ENCODE data around the gene ITPRIPL2. TPM values are rescaled to one million over a fixed set of nuclear protein-coding genes. Genes with fewer than 3 reads are reported as not detected.

Gene ITPRIPL2
- total RNA-seq, 1 donor: 46.2 TPM

DNA sequence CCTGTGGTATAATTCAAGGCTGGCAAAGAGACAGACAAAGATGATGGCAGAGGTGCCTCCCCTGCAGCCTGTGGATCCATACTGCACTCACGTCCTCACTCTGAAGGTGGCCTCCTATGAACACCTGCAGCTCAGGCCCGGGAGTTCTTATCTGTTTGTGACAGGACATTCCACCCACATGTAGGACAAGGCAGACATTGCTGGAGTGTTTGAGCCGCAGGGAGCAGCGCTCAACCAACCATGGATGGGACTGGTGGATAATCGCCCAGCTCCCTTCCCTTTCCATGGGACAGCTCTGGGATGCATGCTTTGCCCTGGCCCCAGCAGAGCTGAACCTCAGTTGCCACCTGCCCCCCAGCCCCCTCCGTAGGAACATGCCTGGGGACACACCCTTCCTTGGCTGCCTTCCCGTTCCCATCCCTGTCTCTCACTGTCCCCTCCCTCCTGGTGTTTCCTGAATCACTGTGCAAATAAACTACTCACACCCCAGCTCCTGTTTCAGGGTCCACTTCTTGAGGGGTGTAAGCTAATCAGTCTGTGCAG is 22.2 kb downstream of the ITPRIPL2 start:
- DNase-seq (ENCODE audit: low read depth): peak; percentile 54
- H3K4me3 ChIP-seq (ENCODE audit: low read depth, low read length): no peak overlapping the region
- TF ChIP-seq, protein P1, sequence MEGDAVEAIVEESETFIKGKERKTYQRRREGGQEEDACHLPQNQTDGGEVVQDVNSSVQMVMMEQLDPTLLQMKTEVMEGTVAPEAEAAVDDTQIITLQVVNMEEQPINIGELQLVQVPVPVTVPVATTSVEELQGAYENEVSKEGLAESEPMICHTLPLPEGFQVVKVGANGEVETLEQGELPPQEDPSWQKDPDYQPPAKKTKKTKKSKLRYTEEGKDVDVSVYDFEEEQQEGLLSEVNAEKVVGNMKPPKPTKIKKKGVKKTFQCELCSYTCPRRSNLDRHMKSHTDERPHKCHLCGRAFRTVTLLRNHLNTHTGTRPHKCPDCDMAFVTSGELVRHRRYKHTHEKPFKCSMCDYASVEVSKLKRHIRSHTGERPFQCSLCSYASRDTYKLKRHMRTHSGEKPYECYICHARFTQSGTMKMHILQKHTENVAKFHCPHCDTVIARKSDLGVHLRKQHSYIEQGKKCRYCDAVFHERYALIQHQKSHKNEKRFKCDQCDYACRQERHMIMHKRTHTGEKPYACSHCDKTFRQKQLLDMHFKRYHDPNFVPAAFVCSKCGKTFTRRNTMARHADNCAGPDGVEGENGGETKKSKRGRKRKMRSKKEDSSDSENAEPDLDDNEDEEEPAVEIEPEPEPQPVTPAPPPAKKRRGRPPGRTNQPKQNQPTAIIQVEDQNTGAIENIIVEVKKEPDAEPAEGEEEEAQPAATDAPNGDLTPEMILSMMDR (IDR thresholded peaks at IDR 0.05; ENCODE audit: insufficient read depth, low read depth, low read length): no peak

DNA sequence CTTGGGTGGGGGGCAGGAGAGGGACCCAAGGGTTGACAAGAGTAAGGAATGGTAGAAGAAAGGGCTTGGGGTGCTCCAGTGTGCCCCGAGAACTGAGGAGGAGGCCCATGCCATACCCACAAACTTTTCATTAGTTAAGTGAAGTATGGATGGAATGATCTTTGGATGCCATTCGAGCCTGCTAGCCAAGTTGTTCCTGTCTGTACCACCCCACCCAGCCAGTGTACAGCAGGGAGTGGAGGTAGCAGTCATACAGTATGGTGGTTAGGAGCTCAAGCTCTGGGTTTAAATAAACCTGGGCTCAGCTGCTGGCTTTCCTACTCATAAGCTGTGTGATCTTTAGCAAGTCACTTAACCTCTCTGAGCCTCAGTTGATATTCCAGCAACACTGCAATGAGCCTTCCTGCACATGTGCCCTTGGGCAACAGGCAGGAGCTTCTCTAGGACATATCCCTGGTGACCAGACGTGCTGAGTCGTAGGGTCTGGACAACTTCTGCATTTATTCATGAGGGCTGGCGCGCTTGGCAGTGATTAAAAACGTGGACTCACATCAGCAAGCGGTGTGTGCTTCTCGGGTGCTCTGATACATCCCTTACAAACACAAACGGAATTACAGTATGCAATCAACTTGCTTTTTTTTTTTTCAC is 22.9 kb downstream of the ITPRIPL2 start:
- TF ChIP-seq, protein P1 (IDR thresholded peaks at IDR 0.05; ENCODE audit: insufficient read depth, low read depth, low read length): no peak
- peak; percentile 68 for DNase-seq (ENCODE audit: low read depth)

DNA sequence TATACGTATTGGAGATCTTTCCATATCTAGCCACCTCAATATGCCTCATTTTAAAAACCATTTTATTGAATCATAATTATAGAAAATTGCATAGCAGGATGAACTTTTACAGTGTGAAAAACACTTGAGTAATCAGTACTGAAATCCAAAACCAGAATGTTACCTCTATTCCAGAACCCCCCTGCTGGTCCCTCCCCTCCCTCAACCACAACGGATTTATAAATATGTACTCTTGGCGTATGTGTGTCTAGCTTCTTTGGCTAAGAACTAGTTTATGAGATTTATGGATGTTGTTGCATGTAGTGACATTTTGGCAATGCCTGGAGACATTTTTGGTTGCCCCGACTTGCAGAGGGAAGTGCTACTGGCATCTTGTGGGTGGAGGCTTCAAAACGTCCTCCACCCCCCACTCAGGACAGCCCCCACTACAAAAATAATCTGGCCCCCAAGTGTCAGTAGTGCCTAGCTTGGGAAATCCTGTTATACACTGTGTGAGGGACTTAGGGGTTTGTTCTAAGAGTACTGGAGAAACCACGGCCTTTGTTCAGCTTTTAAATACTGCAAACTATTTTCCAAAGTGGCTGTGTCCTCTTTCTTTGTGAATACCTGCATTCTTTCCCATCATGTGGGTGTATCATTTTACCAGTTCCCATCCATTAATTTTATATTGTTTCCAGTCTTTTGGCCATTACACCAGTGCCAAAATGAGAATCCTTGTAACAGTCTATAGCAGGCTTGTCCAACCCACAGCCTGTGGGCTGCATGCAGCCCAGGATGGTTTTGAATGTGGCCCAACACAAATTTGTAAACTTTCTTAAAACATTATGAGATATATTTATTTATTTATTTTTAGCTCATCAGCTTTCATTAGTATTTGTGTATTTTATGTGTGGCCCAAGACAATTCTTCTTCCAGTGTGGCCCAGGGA is 23.7 kb downstream of the ITPRIPL2 start:
- TF ChIP-seq, protein P1 (IDR thresholded peaks at IDR 0.05; ENCODE audit: insufficient read depth, low read depth, low read length): no peak
- peak; percentile 81 for DNase-seq (ENCODE audit: low read depth)
- no peak overlapping the region for H3K4me3 ChIP-seq (ENCODE audit: low read depth, low read length)

More for the DNA sequence above, 22.9 kb downstream of the ITPRIPL2 start:
- no peak overlapping the region for H3K4me3 ChIP-seq (ENCODE audit: low read depth, low read length)

DNA sequence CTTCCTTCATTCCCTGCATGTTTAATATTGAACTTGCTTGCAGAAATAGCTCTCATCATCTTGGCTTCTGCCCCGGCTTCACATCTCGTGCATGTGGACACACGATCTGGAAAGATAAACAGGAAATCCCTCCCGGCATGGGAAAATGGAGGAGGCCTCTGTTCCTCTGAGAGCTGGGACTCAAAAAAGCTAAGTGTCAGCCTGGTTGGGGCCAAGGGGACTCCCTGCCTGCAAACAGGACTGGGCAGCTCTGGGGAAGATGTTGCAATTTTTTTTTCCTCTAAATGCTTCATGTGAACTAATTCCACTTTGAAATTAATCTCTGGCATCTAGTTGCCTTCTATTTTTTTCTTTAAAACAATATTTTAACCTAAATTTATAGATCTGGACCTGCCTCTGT is 24.8 kb downstream of the ITPRIPL2 start:
- TF ChIP-seq, protein P1 (IDR thresholded peaks at IDR 0.05; ENCODE audit: insufficient read depth, low read depth, low read length): no peak
- H3K4me3 ChIP-seq (ENCODE audit: low read depth, low read length): no peak overlapping the region
- DNase-seq (ENCODE audit: low read depth): peak; percentile 98

DNA sequence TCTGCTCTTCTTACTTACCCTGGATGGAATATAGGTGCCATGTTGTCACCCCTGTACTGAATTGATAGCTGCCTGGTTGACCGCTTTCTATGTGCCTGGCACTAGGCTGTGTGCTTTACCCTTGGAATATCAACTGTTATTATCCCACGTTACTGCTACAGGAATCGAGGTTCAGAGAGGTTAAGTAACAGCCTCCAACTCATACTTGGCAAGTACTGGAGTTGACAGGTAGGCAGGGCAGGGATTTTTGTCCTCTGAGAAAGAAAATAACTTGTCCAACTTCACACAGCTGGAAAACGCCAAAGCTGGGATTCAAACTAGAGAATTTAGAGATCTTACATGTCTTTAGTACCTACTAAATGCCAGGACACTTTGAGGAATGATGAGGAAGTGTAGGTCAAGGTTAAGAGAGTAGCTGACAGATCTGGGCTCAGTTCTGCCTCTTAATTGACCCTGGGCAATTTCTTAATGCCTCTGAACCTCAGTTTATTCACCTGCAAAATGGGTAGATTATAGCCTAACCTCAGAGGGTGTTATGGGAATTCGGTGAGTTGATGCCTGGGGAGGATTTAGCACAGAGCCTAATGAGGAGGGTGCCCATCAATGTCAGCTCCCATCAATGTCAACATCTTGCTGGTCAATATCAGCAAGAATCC is 25.8 kb downstream of the ITPRIPL2 start:
- DNase-seq (ENCODE audit: low read depth): no peak
- H3K4me3 ChIP-seq (ENCODE audit: low read depth, low read length): no peak overlapping the region
- TF ChIP-seq, protein P1 (IDR thresholded peaks at IDR 0.05; ENCODE audit: insufficient read depth, low read depth, low read length): no peak

DNA sequence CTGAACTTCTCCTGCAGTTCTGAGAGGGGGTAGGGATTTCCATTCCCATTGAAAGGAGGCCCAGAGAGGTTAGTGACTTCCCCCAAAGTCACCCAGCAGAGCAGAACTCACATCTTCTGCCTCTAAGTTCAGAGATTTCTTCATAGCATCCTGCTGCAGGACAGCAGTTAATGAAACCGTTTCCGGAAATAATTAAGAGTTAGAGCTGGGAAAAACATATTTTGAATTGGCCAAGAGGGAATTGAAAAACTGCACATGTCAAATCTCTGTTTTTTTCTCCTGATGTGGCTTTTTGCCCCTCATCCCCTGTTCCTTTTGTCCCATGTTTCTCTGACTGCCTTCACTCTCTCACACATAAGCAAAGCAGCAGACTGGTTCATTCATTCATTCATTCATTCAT is 26.6 kb downstream of the ITPRIPL2 start:
- TF ChIP-seq, protein P1 (IDR thresholded peaks at IDR 0.05; ENCODE audit: insufficient read depth, low read depth, low read length): no peak
- DNase-seq (ENCODE audit: low read depth): peak; percentile 44
- H3K4me3 ChIP-seq (ENCODE audit: low read depth, low read length): no peak overlapping the region
